ENCODE results near the gene CKS2.

DNA sequence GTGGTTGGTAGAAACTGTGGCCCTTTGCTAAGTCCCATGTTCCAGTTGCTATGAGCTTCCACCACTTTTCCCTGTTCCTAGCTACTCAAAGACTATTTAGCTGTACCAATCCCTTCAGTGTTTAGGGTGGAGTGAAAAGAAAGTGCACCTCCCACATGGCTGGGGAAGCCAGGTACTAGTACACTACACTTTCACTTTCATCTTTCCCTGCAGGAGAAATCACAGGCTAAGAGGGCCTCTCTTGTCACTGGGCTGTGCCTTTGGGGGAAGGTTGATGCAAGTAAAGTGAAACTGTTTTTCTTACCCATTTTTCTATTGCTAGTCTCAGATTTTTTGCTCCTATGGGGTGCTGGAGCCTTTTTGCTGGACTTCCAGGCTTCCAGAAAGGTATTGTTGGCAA is 33.5 kb upstream of the CKS2 start:
- TF ChIP-seq EZH2 (IDR thresholded peaks at IDR 0.05; ENCODE audit: low read depth): no peak
- TF ChIP-seq, protein P1, sequence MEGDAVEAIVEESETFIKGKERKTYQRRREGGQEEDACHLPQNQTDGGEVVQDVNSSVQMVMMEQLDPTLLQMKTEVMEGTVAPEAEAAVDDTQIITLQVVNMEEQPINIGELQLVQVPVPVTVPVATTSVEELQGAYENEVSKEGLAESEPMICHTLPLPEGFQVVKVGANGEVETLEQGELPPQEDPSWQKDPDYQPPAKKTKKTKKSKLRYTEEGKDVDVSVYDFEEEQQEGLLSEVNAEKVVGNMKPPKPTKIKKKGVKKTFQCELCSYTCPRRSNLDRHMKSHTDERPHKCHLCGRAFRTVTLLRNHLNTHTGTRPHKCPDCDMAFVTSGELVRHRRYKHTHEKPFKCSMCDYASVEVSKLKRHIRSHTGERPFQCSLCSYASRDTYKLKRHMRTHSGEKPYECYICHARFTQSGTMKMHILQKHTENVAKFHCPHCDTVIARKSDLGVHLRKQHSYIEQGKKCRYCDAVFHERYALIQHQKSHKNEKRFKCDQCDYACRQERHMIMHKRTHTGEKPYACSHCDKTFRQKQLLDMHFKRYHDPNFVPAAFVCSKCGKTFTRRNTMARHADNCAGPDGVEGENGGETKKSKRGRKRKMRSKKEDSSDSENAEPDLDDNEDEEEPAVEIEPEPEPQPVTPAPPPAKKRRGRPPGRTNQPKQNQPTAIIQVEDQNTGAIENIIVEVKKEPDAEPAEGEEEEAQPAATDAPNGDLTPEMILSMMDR (conservative IDR thresholded peaks at IDR 0.05): no peak
